ENCODE measurements around the gene CIAO2A. TPM values are rescaled to one million over a fixed set of nuclear protein-coding genes. Genes with fewer than 3 reads are reported as not detected.

The CIAO2A gene
- total and polyA plus RNA-seq, 4 donors = 23.2 to 81.9 (median 25.8) TPM

- Histone ChIP-seq H3K4me3 (ENCODE audit: low read length in 2 of 2) (peak overlapping the region; percentile 37 to 85), H3K4me1 (ENCODE audit: control insufficient read depth in 1 of 2, insufficient read depth in 2 of 2, low read length in 2 of 2) (no peaks in the 10 kb centered on the region), H3K9me3 (ENCODE audit: control insufficient read depth, low read length) (no peaks in the 10 kb centered on the region), H3K27me3 (ENCODE audit: control insufficient read depth in 1 of 2, insufficient read depth in 2 of 2, low read length in 1 of 2) (no peaks in the 10 kb centered on the region), H3K36me3 (ENCODE audit: control insufficient read depth in 1 of 2, insufficient read depth in 2 of 2, low read length in 1 of 2) (no peaks in the 10 kb centered on the region), H3K27ac (ENCODE audit: low read depth in 1 of 2, low read length in 2 of 2) (no peak overlapping the region)
- DNase-seq (peak in 1 of 2 donors; percentile 81), ATAC-seq (ENCODE audit: low FRiP score) (no peak)
- WGBS, 2 donors = 10 to 15% methylated on average over 43 to 76 of the region's 76 CpGs
- intact Hi-C loops (cut with DNase I) = loop anchor here (5.0 to 10.0 kb wide), 3 partner anchors 104 to 294 kb away; no protein-coding TSS in a partner anchor
Measured at GRCh38 chr15:64045774-64046420, 47.7 kb downstream of the CIAO2A start.

GRCh38 chr15:64045101-64045435 is 48.6 kb downstream of the CIAO2A start:
- H3K9me3 ChIP-seq (ENCODE audit: control insufficient read depth, low read length) = no peaks in the 10 kb centered on the region
- H3K4me3 ChIP-seq (ENCODE audit: low read length in 2 of 2) = no peak overlapping the region
- WGBS, 2 donors = 89 to 92% methylated on average over 5 of the region's 5 CpGs
- DNase-seq (no peak), ATAC-seq (ENCODE audit: low FRiP score) (no peak)
- no peak overlapping the region for H3K27ac ChIP-seq (ENCODE audit: low read depth in 1 of 2, low read length in 2 of 2)
- H3K36me3 ChIP-seq (ENCODE audit: control insufficient read depth in 1 of 2, insufficient read depth in 2 of 2, low read length in 1 of 2) = no peaks in the 10 kb centered on the region
- H3K27me3 ChIP-seq (ENCODE audit: control insufficient read depth in 1 of 2, insufficient read depth in 2 of 2, low read length in 1 of 2) = no peaks in the 10 kb centered on the region
- intact Hi-C loops (cut with DNase I) = loop anchor here (5.0 to 10.0 kb wide), 3 partner anchors 103 to 293 kb away; no protein-coding TSS in a partner anchor
- H3K4me1 ChIP-seq (ENCODE audit: control insufficient read depth in 1 of 2, insufficient read depth in 2 of 2, low read length in 2 of 2) = no peaks in the 10 kb centered on the region

GRCh38 chr15:64044300-64045100 is 49.1 kb downstream of the CIAO2A start:
- H3K4me1 ChIP-seq (ENCODE audit: control insufficient read depth in 1 of 2, insufficient read depth in 2 of 2, low read length in 2 of 2) = no peaks in the 10 kb centered on the region
- intact Hi-C loops (cut with DNase I) = loop anchor here (5.0 to 10.0 kb wide), 3 partner anchors 102 to 292 kb away; no protein-coding TSS in a partner anchor
- 87 to 89% methylated on average over 7 of the region's 7 CpGs for WGBS, 2 donors

GRCh38 chr15:64038878-64039610 is 54.6 kb downstream of the CIAO2A start:
- intact Hi-C loops (cut with DNase I) = no loop called here
- Histone ChIP-seq H3K4me3 (ENCODE audit: low read length in 2 of 2) (no peak overlapping the region), H3K27ac (ENCODE audit: low read depth in 1 of 2, low read length in 2 of 2) (no peak overlapping the region), H3K36me3 (ENCODE audit: control insufficient read depth in 1 of 2, insufficient read depth in 2 of 2, low read length in 1 of 2) (no peaks in the 10 kb centered on the region), H3K9me3 (ENCODE audit: control insufficient read depth, low read length) (no peaks in the 10 kb centered on the region), H3K27me3 (ENCODE audit: control insufficient read depth in 1 of 2, insufficient read depth in 2 of 2, low read length in 1 of 2) (no peaks in the 10 kb centered on the region), H3K4me1 (ENCODE audit: control insufficient read depth in 1 of 2, insufficient read depth in 2 of 2, low read length in 2 of 2) (no peaks in the 10 kb centered on the region)
- ATAC-seq (ENCODE audit: low FRiP score) (no peak), DNase-seq (no peak)
- 92 to 93% methylated on average over 4 of the region's 4 CpGs for WGBS, 2 donors

More at GRCh38 chr15:64044300-64045100, 49.1 kb downstream of the CIAO2A start:
- DNase-seq = no peak
- Histone ChIP-seq H3K36me3 (ENCODE audit: control insufficient read depth in 1 of 2, insufficient read depth in 2 of 2, low read length in 1 of 2) (no peaks in the 10 kb centered on the region), H3K9me3 (ENCODE audit: control insufficient read depth, low read length) (no peaks in the 10 kb centered on the region), H3K27ac (ENCODE audit: low read depth in 1 of 2, low read length in 2 of 2) (no peak overlapping the region), H3K4me3 (ENCODE audit: low read length in 2 of 2) (no peak overlapping the region), H3K27me3 (ENCODE audit: control insufficient read depth in 1 of 2, insufficient read depth in 2 of 2, low read length in 1 of 2) (no peaks in the 10 kb centered on the region)
- ATAC-seq (ENCODE audit: low FRiP score) = no peak

- Histone ChIP-seq H3K9me3 (ENCODE audit: control insufficient read depth, low read length) (no peaks in the 10 kb centered on the region), H3K27me3 (ENCODE audit: control insufficient read depth in 1 of 2, insufficient read depth in 2 of 2, low read length in 1 of 2) (no peaks in the 10 kb centered on the region), H3K27ac (ENCODE audit: low read depth in 1 of 2, low read length in 2 of 2) (no peak overlapping the region), H3K4me1 (ENCODE audit: control insufficient read depth in 1 of 2, insufficient read depth in 2 of 2, low read length in 2 of 2) (no peaks in the 10 kb centered on the region), H3K4me3 (ENCODE audit: low read length in 2 of 2) (no peak overlapping the region), H3K36me3 (ENCODE audit: control insufficient read depth in 1 of 2, insufficient read depth in 2 of 2, low read length in 1 of 2) (no peaks in the 10 kb centered on the region)
- DNase-seq (no peak), ATAC-seq (ENCODE audit: low FRiP score) (no peak)
- intact Hi-C loops (cut with DNase I) = no loop called here
- 43 to 90% methylated on average over 2 of the region's 2 CpGs for WGBS, 2 donors
Measured at GRCh38 chr15:64037966-64038365, 55.7 kb downstream of the CIAO2A start.

GRCh38 chr15:64037116-64037515 is 56.5 kb downstream of the CIAO2A start:
- Histone ChIP-seq H3K36me3 (ENCODE audit: control insufficient read depth in 1 of 2, insufficient read depth in 2 of 2, low read length in 1 of 2) (no peaks in the 10 kb centered on the region), H3K27me3 (ENCODE audit: control insufficient read depth in 1 of 2, insufficient read depth in 2 of 2, low read length in 1 of 2) (no peaks in the 10 kb centered on the region), H3K9me3 (ENCODE audit: control insufficient read depth, low read length) (no peaks in the 10 kb centered on the region), H3K27ac (ENCODE audit: low read depth in 1 of 2, low read length in 2 of 2) (no peak overlapping the region), H3K4me3 (ENCODE audit: low read length in 2 of 2) (no peak overlapping the region), H3K4me1 (ENCODE audit: control insufficient read depth in 1 of 2, insufficient read depth in 2 of 2, low read length in 2 of 2) (no peaks in the 10 kb centered on the region)
- intact Hi-C loops (cut with DNase I) = no loop called here
- 95 to 97% methylated on average over 3 of the region's 3 CpGs for WGBS, 2 donors
- DNase-seq (no peak), ATAC-seq (ENCODE audit: low FRiP score) (no peak)

GRCh38 chr15:64035525-64035924 is 58.1 kb downstream of the CIAO2A start:
- Histone ChIP-seq H3K27ac (ENCODE audit: low read depth in 1 of 2, low read length in 2 of 2) (no peak overlapping the region), H3K4me3 (ENCODE audit: low read length in 2 of 2) (no peak overlapping the region), H3K27me3 (ENCODE audit: control insufficient read depth in 1 of 2, insufficient read depth in 2 of 2, low read length in 1 of 2) (no peaks in the 10 kb centered on the region), H3K4me1 (ENCODE audit: control insufficient read depth in 1 of 2, insufficient read depth in 2 of 2, low read length in 2 of 2) (no peaks in the 10 kb centered on the region), H3K36me3 (ENCODE audit: control insufficient read depth in 1 of 2, insufficient read depth in 2 of 2, low read length in 1 of 2) (no peaks in the 10 kb centered on the region), H3K9me3 (ENCODE audit: control insufficient read depth, low read length) (no peaks in the 10 kb centered on the region)
- 83 to 93% methylated on average over 1 of the region's 1 CpG for WGBS, 2 donors
- intact Hi-C loops (cut with DNase I) = no loop called here
- no peak for ATAC-seq (ENCODE audit: low FRiP score)
- no peak for DNase-seq

- no peaks in the 10 kb centered on the region for H3K36me3 ChIP-seq (ENCODE audit: control insufficient read depth in 1 of 2, insufficient read depth in 2 of 2, low read length in 1 of 2)
- H3K27ac ChIP-seq (ENCODE audit: low read depth in 1 of 2, low read length in 2 of 2) = no peak overlapping the region
- no peaks in the 10 kb centered on the region for H3K9me3 ChIP-seq (ENCODE audit: control insufficient read depth, low read length)
- 52 to 93% methylated on average over 4 of the region's 4 CpGs for WGBS, 2 donors
- H3K27me3 ChIP-seq (ENCODE audit: control insufficient read depth in 1 of 2, insufficient read depth in 2 of 2, low read length in 1 of 2) = no peaks in the 10 kb centered on the region
- no peaks in the 10 kb centered on the region for H3K4me1 ChIP-seq (ENCODE audit: control insufficient read depth in 1 of 2, insufficient read depth in 2 of 2, low read length in 2 of 2)
- DNase-seq (no peak), ATAC-seq (ENCODE audit: low FRiP score) (no peak)
- no peak overlapping the region for H3K4me3 ChIP-seq (ENCODE audit: low read length in 2 of 2)
- intact Hi-C loops (cut with DNase I) = no loop called here
Measured at GRCh38 chr15:64034519-64034918, 59.1 kb downstream of the CIAO2A start.
